Right ventricle myocardium superior (tissue), 1 donor: Measurements from ENCODE around the gene WDR18. TPM values are rescaled to one million over a fixed set of nuclear protein-coding genes. Genes with fewer than 3 reads are reported as not detected.

Experiments used
- ATAC-seq: fragments of 200-7000 bp; cut with Tn5 transposase; one replicate; pipeline ENCODE4 v1.9.1; 2020; ENCODE audit warnings: mild to moderate bottlenecking; ENCODE audit not compliant: poor library complexity
- DNase-seq: peaks from one replicate; pipeline ENCODE4 v3.0.0-alpha.2; 2020
- intact Hi-C: fragments of 100-400 bp; cut with DNase I; formaldehyde crosslinking; loops from one replicate; pipeline ENCODE4 v1.11.2; 2022
- total RNA-seq: library from RNA; stranded (reverse); fragmentation: NEBNext Ultra II Directional; extraction: Animal tissue kit (Norgen Biotek cat#: 25700); gene quantifications from one replicate; pipeline ENCODE4 v1.2.1, GENCODE V29; 2021
- donor health status: DM: no; HTN: yes; CAD: no; lungs with severe emphysema.

The WDR18 gene
- total RNA-seq, 1 donor from 2014 or later: 18.6 TPM

- intact Hi-C loops: loop anchor here (10.0 kb wide), 1 partner anchor 208 kb away; the partner anchor contains the start of gene CBARP
- DNase-seq: no peak
- ATAC-seq: peak; percentile 3
Measured at GRCh38 chr19:1026783-1027649, 42.9 kb downstream of the WDR18 start.

GRCh38 chr19:1027650-1028061, 43.5 kb downstream of the WDR18 start:
- DNase-seq: no peak
- ATAC-seq: peak; percentile 1
- intact Hi-C loops: loop anchor here (10.0 kb wide), 1 partner anchor 207 kb away; the partner anchor contains the start of gene CBARP

- intact Hi-C loops: loop anchor here (10.0 kb wide), 1 partner anchor 207 kb away; the partner anchor contains the start of gene CBARP
- ATAC-seq: peak; percentile 70
- DNase-seq: peak; percentile 75
Measured at GRCh38 chr19:1028062-1028926, 44.1 kb downstream of the WDR18 start.

GRCh38 chr19:1032264-1032867, 48.2 kb downstream of the WDR18 start:
- intact Hi-C loops: no loop called here
- ATAC-seq (no peak), DNase-seq (no peak)

GRCh38 chr19:1035998-1036621, 52.0 kb downstream of the WDR18 start:
- intact Hi-C loops: no loop called here
- DNase-seq (no peak), ATAC-seq (no peak)

GRCh38 chr19:1037621-1038064, 53.5 kb downstream of the WDR18 start:
- DNase-seq: no peak
- intact Hi-C loops: no loop called here
- no peak for ATAC-seq

- no peak for DNase-seq
Measured at GRCh38 chr19:1038978-1039645, 55.0 kb downstream of the WDR18 start.

GRCh38 chr19:1039646-1040475, 55.7 kb downstream of the WDR18 start, which contains the start of gene ABCA7:
Gene ABCA7, plus strand, starts transcription at chr19:1040107. Its CDS starts 1,255 bp downstream, at chr19:1041362.
- DNase-seq (peak; percentile 99), ATAC-seq (peak; percentile 95)
- intact Hi-C loops: no loop called here

More at GRCh38 chr19:1038978-1039645, 55.0 kb downstream of the WDR18 start:
- intact Hi-C loops: no loop called here
- ATAC-seq: no peak

GRCh38 chr19:1040476-1041271, 56.5 kb downstream of the WDR18 start:
- intact Hi-C loops: no loop called here
- DNase-seq (peak; percentile 95), ATAC-seq (peak; percentile 76)

- intact Hi-C loops: no loop called here
- no peak for DNase-seq
- no peak for ATAC-seq
Measured at GRCh38 chr19:1041272-1041834, 57.2 kb downstream of the WDR18 start.

GRCh38 chr19:1041835-1042685, 57.9 kb downstream of the WDR18 start:
- intact Hi-C loops: no loop called here
- DNase-seq: no peak
- no peak for ATAC-seq

- no peak for DNase-seq
- intact Hi-C loops: no loop called here
- ATAC-seq: no peak
Measured at GRCh38 chr19:1042689-1043511, 58.8 kb downstream of the WDR18 start.
